ENCODE measurements around the gene IL17C.

The IL17C gene

DNA sequence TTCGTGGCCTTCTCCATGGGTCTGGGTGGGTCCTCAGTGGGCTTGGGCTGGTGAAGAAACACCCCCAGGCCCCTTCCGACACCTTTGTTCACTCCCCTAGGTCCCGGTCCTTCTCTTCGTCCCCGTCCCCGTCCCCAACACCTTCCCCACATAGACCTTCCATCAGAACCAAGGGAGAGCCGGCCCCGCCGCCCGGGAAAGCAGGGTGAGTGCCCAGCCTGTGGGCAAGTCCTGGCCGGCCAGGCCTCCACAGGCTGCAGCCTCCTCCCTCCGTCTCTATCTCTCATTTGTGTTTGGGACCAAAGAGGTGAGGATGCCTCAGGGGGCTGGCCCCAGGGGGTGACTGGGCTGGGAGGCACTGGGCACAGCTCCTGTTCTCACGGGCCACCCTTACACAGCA lies 14.5 kb upstream of the IL17C start:
- Histone ChIP-seq H3K4me3 (ENCODE audit: low read depth in 1 of 2, low read length in 2 of 2) (no peak overlapping the region), H4K20me1 (ENCODE audit: insufficient read depth, low read length) (peaks cover 44% of the 10 kb centered on the region), H3K4me1 (ENCODE audit: insufficient read depth, low read length) (no peaks in the 10 kb centered on the region), H3K4me2 (ENCODE audit: insufficient read depth, low read length) (no peak overlapping the region), H3K27ac (ENCODE audit: low read length) (no peak overlapping the region), H3K36me3 (ENCODE audit: insufficient read depth, low read length) (peaks cover 89% of the 10 kb centered on the region), H3K9ac (ENCODE audit: low read depth, low read length) (no peak overlapping the region), H2AFZ (ENCODE audit: low read depth, low read length) (no peak overlapping the region), H3K9me3 (ENCODE audit: insufficient read depth, low read length, severe bottlenecking) (no peaks in the 10 kb centered on the region), H3K79me2 (ENCODE audit: insufficient read depth, low read length) (peaks cover 12% of the 10 kb centered on the region), H3K27me3 (ENCODE audit: insufficient read depth, low read length, poor library complexity) (no peaks in the 10 kb centered on the region)
- TF ChIP-seq, protein P1, sequence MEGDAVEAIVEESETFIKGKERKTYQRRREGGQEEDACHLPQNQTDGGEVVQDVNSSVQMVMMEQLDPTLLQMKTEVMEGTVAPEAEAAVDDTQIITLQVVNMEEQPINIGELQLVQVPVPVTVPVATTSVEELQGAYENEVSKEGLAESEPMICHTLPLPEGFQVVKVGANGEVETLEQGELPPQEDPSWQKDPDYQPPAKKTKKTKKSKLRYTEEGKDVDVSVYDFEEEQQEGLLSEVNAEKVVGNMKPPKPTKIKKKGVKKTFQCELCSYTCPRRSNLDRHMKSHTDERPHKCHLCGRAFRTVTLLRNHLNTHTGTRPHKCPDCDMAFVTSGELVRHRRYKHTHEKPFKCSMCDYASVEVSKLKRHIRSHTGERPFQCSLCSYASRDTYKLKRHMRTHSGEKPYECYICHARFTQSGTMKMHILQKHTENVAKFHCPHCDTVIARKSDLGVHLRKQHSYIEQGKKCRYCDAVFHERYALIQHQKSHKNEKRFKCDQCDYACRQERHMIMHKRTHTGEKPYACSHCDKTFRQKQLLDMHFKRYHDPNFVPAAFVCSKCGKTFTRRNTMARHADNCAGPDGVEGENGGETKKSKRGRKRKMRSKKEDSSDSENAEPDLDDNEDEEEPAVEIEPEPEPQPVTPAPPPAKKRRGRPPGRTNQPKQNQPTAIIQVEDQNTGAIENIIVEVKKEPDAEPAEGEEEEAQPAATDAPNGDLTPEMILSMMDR (IDR thresholded peaks at IDR 0.05; ENCODE audit: borderline replicate concordance, extremely low read depth, low read length, poor library complexity, severe bottlenecking): no peak
- no peak for TF ChIP-seq EZH2 (IDR thresholded peaks at IDR 0.05; ENCODE audit: borderline replicate concordance, low read depth, low read length, severe bottlenecking)
- no peak for ATAC-seq (ENCODE audit: insufficient read depth, low read depth)
- no peak for DNase-seq

DNA sequence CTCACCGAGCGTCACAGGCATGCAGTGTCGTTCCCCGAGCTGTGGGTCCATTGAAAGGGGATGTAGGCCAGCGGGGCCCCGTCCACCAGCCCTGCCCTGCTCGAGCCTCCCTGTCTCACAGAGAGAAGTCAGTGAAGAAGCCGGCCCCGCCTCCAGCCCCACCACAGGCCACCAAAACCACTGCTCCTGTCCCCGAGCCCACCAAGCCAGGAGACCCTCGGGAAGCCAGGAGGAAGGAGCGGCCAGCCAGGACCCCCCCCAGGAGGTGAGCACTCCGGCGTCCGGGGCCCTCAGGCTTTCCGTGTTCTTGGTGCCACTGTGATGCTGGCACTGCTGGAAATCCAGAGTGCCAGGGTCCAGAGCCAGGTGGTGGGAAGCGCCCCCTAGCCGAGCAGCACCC lies 13.9 kb upstream of the IL17C start:
- TF ChIP-seq, protein P1 (IDR thresholded peaks at IDR 0.05; ENCODE audit: borderline replicate concordance, extremely low read depth, low read length, poor library complexity, severe bottlenecking): no peak
- TF ChIP-seq EZH2 (IDR thresholded peaks at IDR 0.05; ENCODE audit: borderline replicate concordance, low read depth, low read length, severe bottlenecking): no peak

DNA sequence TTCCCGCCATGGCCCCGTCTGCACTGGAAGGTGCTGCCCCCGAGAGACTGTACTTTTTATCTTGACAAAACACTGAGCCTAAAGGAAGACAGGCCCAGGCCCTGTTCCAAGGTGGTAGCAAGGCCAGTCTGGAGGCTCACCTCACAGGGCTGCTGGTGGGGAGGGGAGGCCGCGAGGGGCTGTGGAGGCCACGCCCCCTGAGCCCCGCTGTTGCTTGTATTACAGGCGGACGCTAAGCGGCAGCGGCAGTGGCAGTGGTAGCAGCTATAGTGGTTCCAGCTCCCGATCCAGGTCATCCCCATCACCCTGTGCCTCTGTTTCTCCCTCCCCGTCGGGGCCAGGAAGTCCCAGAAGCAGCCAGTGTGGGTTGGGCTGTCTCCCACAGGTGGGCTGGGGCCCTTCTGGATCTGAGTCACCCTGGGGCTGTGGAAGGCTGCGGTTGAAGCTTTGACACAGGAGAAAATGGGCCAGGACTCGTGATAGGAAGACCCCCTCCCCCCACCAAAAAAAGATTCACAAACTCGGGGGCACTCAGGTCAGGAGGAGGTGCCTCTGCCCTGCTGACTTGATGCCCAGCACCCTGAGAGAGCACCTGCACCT lies 13.3 kb upstream of the IL17C start:
- no peaks in the 10 kb centered on the region for H3K27me3 ChIP-seq (ENCODE audit: insufficient read depth, low read length, poor library complexity)
- no peak overlapping the region for H3K9ac ChIP-seq (ENCODE audit: low read depth, low read length)
- no peaks in the 10 kb centered on the region for H3K9me3 ChIP-seq (ENCODE audit: insufficient read depth, low read length, severe bottlenecking)
- H3K36me3 ChIP-seq (ENCODE audit: insufficient read depth, low read length): peaks cover 86% of the 10 kb centered on the region
- H4K20me1 ChIP-seq (ENCODE audit: insufficient read depth, low read length): peaks cover 33% of the 10 kb centered on the region
- DNase-seq: no peak
- ATAC-seq (ENCODE audit: insufficient read depth, low read depth): no peak
- no peak overlapping the region for H2AFZ ChIP-seq (ENCODE audit: low read depth, low read length)
- no peak overlapping the region for H3K4me3 ChIP-seq (ENCODE audit: low read depth in 1 of 2, low read length in 2 of 2)
- no peaks in the 10 kb centered on the region; the same call in 1 of the 2 replicates for H3K79me2 ChIP-seq (ENCODE audit: insufficient read depth, low read length)
- H3K27ac ChIP-seq (ENCODE audit: low read length): no peak overlapping the region
- H3K4me1 ChIP-seq (ENCODE audit: insufficient read depth, low read length): no peaks in the 10 kb centered on the region
- H3K4me2 ChIP-seq (ENCODE audit: insufficient read depth, low read length): no peak overlapping the region
- TF ChIP-seq, protein P1 (IDR thresholded peaks at IDR 0.05; ENCODE audit: borderline replicate concordance, extremely low read depth, low read length, poor library complexity, severe bottlenecking): no peak
- TF ChIP-seq EZH2 (IDR thresholded peaks at IDR 0.05; ENCODE audit: borderline replicate concordance, low read depth, low read length, severe bottlenecking): no peak

More for the DNA sequence above, 13.9 kb upstream of the IL17C start:
- H3K9ac ChIP-seq (ENCODE audit: low read depth, low read length): no peak overlapping the region
- no peak overlapping the region for H3K27ac ChIP-seq (ENCODE audit: low read length)
- H3K27me3 ChIP-seq (ENCODE audit: insufficient read depth, low read length, poor library complexity): no peaks in the 10 kb centered on the region
- ATAC-seq (ENCODE audit: insufficient read depth, low read depth) (no peak), DNase-seq (no peak)
- H2AFZ ChIP-seq (ENCODE audit: low read depth, low read length): no peak overlapping the region
- H3K36me3 ChIP-seq (ENCODE audit: insufficient read depth, low read length): peaks cover 86% of the 10 kb centered on the region
- H3K4me3 ChIP-seq (ENCODE audit: low read depth in 1 of 2, low read length in 2 of 2): no peak overlapping the region
- H4K20me1 ChIP-seq (ENCODE audit: insufficient read depth, low read length): peaks cover 39% of the 10 kb centered on the region
- H3K9me3 ChIP-seq (ENCODE audit: insufficient read depth, low read length, severe bottlenecking): no peaks in the 10 kb centered on the region
- no peaks in the 10 kb centered on the region for H3K4me1 ChIP-seq (ENCODE audit: insufficient read depth, low read length)
- H3K4me2 ChIP-seq (ENCODE audit: insufficient read depth, low read length): no peak overlapping the region
- H3K79me2 ChIP-seq (ENCODE audit: insufficient read depth, low read length): peaks cover 6% of the 10 kb centered on the region; the same call in 1 of the 2 replicates
